Spleen (tissue), 11 donors: ENCODE results near the gene ATAD3B. TPM values are rescaled to one million over a fixed set of nuclear protein-coding genes. Genes with fewer than 3 reads are reported as not detected.
"Not testable (repeated sequence)": the region's sequence is repeated elsewhere in the genome, so short reads cannot be mapped to it uniquely, and the experiment has no call there.

ENCODE experiments used
- DNase-seq: peaks from one replicate; pipeline ENCODE4 v3.0.0-alpha.2; 2020
- H3K27ac ChIP-seq, 8 donors: fragments of 200-600 bp; sonication (generic) in 7 of 8; 1 replicate in 4 of 8; 2 replicates in 4 of 8; pipeline versions ENCODE4 v1.5.0 to v1.8.0; 2016 to 2021; ENCODE audit warnings: inconsistent platforms in 4 of 8, mild to moderate bottlenecking in 4 of 8, moderate library complexity in 1 of 8
- H3K27me3 ChIP-seq, 7 donors: fragments of 200-600 bp; sonication (generic) in 6 of 7; replicated peaks in 1 of 7; 1 replicate in 4 of 7; 2 replicates in 3 of 7; pipeline versions ENCODE4 v1.5.0 to v1.8.0; 2016 to 2021; ENCODE audit warnings: inconsistent platforms in 3 of 7, mild to moderate bottlenecking in 1 of 7
- H3K36me3 ChIP-seq, 6 donors: fragments of 200-600 bp; sonication (generic) in 5 of 6; 1 replicate in 4 of 6; 2 replicates in 2 of 6; pipeline versions ENCODE4 v1.5.0 to v1.8.0; 2016 to 2021; ENCODE audit warnings: inconsistent platforms in 2 of 6
- H3K4me1 ChIP-seq, 6 donors: fragments of 200-600 bp; sonication (generic) in 5 of 6; 1 replicate in 3 of 6; 2 replicates in 3 of 6; pipeline versions ENCODE4 v1.5.0 to v1.8.0; 2016 to 2021; ENCODE audit warnings: inconsistent platforms in 3 of 6
- H3K4me3 ChIP-seq, 8 donors: fragments of 200-600 bp; sonication (generic) in 7 of 8; 1 replicate in 4 of 8; 2 replicates in 4 of 8; pipeline versions ENCODE4 v1.5.0 to v1.8.0; 2016 to 2021; ENCODE audit warnings: inconsistent platforms in 4 of 8, mild to moderate bottlenecking in 4 of 8, moderate library complexity in 2 of 8
- H3K9me3 ChIP-seq, 8 donors: fragments of 200-600 bp; sonication (generic) in 7 of 8; 1 replicate in 4 of 8; 2 replicates in 4 of 8; pipeline versions ENCODE4 v1.5.0 to v1.8.0; 2016 to 2021; ENCODE audit warnings: inconsistent platforms in 4 of 8
- CTCF ChIP-seq, 11 experiments: fragments of 200-600 bp in 7 of 11; fragments of 450-650 bp in 4 of 11; sonication (generic) in 4 of 11; IDR thresholded peaks in 8 of 11; conservative IDR thresholded peaks in 3 of 11; 1 replicate in 7 of 11; 2 replicates in 4 of 11; pipeline versions ENCODE4 v1.4.0 to v1.8.0; 2016 to 2021; ENCODE audit warnings: antibody characterized with exemption in 11 of 11, inconsistent platforms in 4 of 11, mild to moderate bottlenecking in 1 of 11
- POLR2A ChIP-seq, 3 donors: fragments of 450-650 bp; IDR thresholded peaks; one replicate each; pipeline ENCODE4 v1.5.1; 2017; ENCODE audit warnings: antibody characterized with exemption in 3 of 3, mild to moderate bottlenecking in 1 of 3
- POLR2AphosphoS5 ChIP-seq, 3 donors: sonication (generic); formaldehyde crosslinking; IDR thresholded peaks; one replicate each; pipeline ENCODE4 v1.5.1; 2017; ENCODE audit warnings: antibody characterized with exemption in 3 of 3
- WGBS, 5 donors: extraction: QIAGEN DNeasy Blood & Tissue Kit in 3 of 5; methylation state at CpG; one replicate each; pipeline versions ENCODE4 v1.1.5 to v1.1.7; 2013 to 2018; 5-methylcytosine and 5-hydroxymethylcytosine counted together
- intact Hi-C: fragments of 100-400 bp; cut with DNase I; formaldehyde crosslinking; loops from one replicate; pipeline ENCODE4 v1.15.0; 2023; ENCODE audit warnings: low total_unique reads
- polyA plus RNA-seq, 3 donors: library from polyadenylated mRNA; stranded (reverse); fragments of 200-250 nt; gene quantifications; one replicate each; pipeline ENCODE4 v1.2.1, GENCODE V29; 2013
- total RNA-seq, 7 donors: library from RNA; depleted of rRNA in 3 of 7; stranded (reverse); fragments of >200 nt in 3 of 7; fragmentation: NEBNext Ultra II Directional in 4 of 7; extraction: Animal tissue kit (Norgen Biotek cat#: 25700) in 4 of 7; gene quantifications; one replicate each; pipeline versions ENCODE4 v1.1.0 to v1.2.1, GENCODE V29; 2016 to 2021
- donor health status: healthy with polysubstance abuse.
- donor health status: DM: no; HTN: no; CAD: no; lungs with moderate emphysema.
- donor health status: DM: no; HTN: no; CAD: no.
- donor health status: Bipolar disorder and iron deficiency.
- donor health status: healthy.
- donor health status: DM: no; HTN: no; CAD: no.
- donor health status: DM: yes; HTN: yes; CAD: no.

ATAD3B gene
- total and polyA plus RNA-seq, 10 donors = 11.5 to 62.3 (median 26.3) TPM

- H3K27me3 ChIP-seq, intact Hi-C loops, DNase-seq, H3K4me3 ChIP-seq, H3K4me1 ChIP-seq, H3K27ac ChIP-seq, H3K9me3 ChIP-seq: not testable (repeated sequence)
- H3K36me3 ChIP-seq = peaks cover 0 to 93% (median 57%) of the 10 kb centered on the region in 6 donors
- 91 to 95% (median 94%) methylated on average over 9 to 17 of the region's 17 CpGs; no CpG with 5 or more reads in 1 of the 5 donors for WGBS, 5 donors
Observed at GRCh38 chr1:1523651-1524050, 52.1 kb downstream of the ATAD3B start.

DNA sequence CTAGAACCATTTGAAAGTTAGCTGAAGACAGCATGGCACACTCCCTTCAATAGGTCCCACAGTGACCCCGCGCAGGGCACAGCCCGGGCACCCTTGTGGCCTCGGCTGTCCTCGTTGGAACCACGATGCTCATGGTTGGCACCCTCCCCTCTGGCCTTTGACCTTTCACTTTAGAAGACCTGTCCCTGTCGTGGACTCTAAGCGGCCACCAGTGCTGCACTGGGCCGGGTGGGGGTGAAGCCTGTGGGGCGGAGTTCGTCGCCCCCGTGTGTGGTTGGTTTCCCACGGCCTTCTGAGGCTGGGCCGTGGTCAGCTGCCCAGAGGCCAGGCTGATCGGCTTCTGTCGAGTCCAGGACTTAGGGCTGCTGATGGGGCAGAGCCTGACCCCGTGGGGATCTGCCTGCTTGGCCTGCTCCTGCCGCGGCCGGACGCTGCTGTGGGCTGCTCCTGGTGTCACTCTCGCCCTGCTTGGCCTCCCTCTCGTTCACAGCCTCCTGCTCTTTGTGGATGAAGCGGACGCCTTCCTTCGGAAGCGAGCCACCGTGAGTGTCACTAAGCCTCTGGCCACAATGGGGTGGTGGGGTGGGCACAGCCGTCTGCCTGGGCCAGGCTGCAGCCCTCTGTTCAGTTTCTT lies 53.3 kb downstream of the ATAD3B start:
- H3K27me3 ChIP-seq, DNase-seq, H3K4me1 ChIP-seq, H3K27ac ChIP-seq, intact Hi-C loops, H3K4me3 ChIP-seq, H3K9me3 ChIP-seq: not testable (repeated sequence)
- peaks cover 0 to 98% (median 67%) of the 10 kb centered on the region in 6 donors for H3K36me3 ChIP-seq
- whole genome bisulfite sequencing, 5 donors = 92 to 94% (median 93%) methylated on average over 24 to 26 of the region's 30 CpGs

GRCh38 chr1:1526476-1526875 lies 54.9 kb downstream of the ATAD3B start:
- H3K4me3 ChIP-seq, DNase-seq, H3K9me3 ChIP-seq, H3K27ac ChIP-seq, H3K27me3 ChIP-seq, H3K4me1 ChIP-seq, intact Hi-C loops: not testable (repeated sequence)
- H3K36me3 ChIP-seq = peaks cover 0 to 94% (median 53%) of the 10 kb centered on the region in 6 donors
- WGBS, 5 donors = 93 to 95% (median 95%) methylated on average over 6 to 20 of the region's 21 CpGs; no CpG with 5 or more reads in 1 of the 5 donors

DNA sequence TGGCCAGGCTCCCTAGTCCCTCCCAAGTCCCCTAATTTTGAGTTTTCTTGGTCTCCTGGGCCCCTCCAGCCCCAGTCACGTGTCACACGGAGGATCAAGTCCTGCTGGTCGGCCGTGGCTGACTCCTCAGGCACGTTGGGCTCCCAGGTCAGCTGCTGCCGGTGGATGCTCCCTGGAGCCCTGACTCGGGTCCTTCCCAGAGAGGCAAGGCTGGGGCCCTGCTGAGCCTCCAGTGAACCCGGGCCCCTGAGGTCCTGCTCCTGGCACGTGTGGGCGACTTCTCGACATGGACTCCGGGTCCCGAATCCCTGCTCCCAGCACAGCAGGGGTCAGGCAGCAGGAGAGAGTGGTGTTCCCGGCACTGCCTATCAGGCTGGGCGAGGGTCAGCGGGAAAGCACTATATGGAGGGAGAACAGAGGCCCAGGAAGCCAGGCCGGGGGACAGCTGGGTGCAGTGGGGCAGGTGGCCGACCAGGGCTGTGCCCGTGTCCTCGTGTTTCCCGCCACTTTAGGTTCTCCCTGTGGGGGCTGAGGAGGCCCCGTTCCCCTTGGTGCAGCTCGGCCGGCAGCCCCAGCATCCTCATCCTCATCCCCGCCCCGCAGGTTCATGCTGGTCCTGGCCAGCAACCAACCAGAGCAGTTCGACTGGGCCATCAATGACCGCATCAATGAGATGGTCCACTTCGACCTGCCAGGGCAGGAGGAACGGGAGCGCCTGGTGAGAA lies 55.7 kb downstream of the ATAD3B start:
- DNase-seq = no peak
- Histone ChIP-seq H3K27me3 (no peaks in the 10 kb centered on the region), H3K4me1 (no peaks in the 10 kb centered on the region), H3K36me3 (peaks cover 0 to 93% (median 47%) of the 10 kb centered on the region in 6 donors), H3K4me3 (no peak overlapping the region), H3K27ac (no peak overlapping the region), H3K9me3 (peaks cover 0 to 15% (median 15%) of the 10 kb centered on the region in 8 donors)
- intact Hi-C loops = no loop called here
- 92 to 96% (median 95%) methylated on average over 28 to 31 of the region's 31 CpGs for WGBS, 5 donors
- no peak for TF ChIP-seq POLR2A (IDR thresholded peaks at IDR 0.05)
- TF ChIP-seq POLR2AphosphoS5 (IDR thresholded peaks at IDR 0.05) = peak in 1 of 3 donors; percentile 18
- TF ChIP-seq CTCF (IDR thresholded peaks at IDR 0.05 in 8 of 11, conservative IDR thresholded peaks at IDR 0.05 in 3 of 11) = no peak

DNA sequence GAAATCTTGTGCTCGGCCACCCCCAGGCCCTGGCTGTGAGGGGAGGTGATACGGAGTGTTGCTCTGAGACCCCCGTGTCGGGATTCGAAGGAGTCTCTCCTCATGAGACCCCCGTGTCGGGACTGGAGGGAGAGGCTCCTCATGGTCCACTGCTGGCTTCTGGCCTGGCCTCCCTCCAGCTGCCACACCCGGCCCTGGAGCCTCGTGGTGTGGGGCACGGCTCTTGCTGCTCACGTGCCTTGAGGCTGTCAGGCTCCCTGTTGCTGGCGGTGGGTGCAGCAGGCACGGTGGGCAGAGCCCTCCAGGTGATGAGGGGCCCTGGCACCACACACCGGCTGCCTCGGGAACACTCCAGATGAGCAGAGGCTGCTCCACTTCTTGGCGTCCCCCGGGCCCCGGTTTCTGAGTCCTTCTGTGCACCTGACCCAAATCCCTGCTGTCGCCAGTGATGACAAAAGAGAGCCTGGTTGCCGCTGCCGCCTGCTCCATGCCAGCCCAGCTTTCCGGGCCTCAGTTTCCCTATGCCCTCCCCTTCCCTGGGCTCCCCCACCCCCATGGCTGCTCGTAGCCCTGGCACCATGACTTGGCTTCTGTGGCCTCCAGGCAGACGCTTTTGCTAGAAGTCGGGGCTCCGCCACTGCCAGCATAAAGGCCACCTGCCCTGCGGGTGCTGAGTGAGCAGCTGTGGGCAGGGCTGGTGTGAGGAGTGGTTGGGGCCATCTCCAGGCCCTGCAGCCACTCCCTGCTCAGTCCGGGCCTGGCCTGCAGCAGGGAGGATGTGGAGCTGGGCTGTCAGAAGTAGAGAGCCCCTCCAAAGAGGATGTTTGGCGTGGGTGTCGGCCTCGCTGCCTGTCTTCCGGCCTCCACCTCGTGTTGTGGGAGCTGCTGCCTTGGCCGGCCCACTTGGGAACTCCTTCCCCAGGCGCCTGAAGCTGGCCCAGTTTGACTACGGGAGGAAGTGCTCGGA lies 57.0 kb downstream of the ATAD3B start:
- DNase-seq = no peak
- Histone ChIP-seq H3K4me3 (no peak overlapping the region), H3K9me3 (peaks cover 0 to 21% (median 18%) of the 10 kb centered on the region in 8 donors), H3K27ac (no peak overlapping the region), H3K36me3 (peaks cover 0 to 92% (median 41%) of the 10 kb centered on the region in 6 donors), H3K27me3 (no peaks in the 10 kb centered on the region), H3K4me1 (no peaks in the 10 kb centered on the region)
- no peak for TF ChIP-seq POLR2A (IDR thresholded peaks at IDR 0.05)
- TF ChIP-seq CTCF (IDR thresholded peaks at IDR 0.05 in 8 of 11, conservative IDR thresholded peaks at IDR 0.05 in 3 of 11) = no peak
- no peak for TF ChIP-seq POLR2AphosphoS5 (IDR thresholded peaks at IDR 0.05)
- intact Hi-C loops = no loop called here
- WGBS, 5 donors = 92 to 96% (median 94%) methylated on average over 20 to 37 of the region's 37 CpGs
